ENCODE measurements around the gene GPR142. TPM values are rescaled to one million over a fixed set of nuclear protein-coding genes. Genes with fewer than 3 reads are reported as not detected.

The GPR142 gene
- total RNA-seq, 2 donors from 2014 or later = 0.35 to 0.74 TPM

DNA sequence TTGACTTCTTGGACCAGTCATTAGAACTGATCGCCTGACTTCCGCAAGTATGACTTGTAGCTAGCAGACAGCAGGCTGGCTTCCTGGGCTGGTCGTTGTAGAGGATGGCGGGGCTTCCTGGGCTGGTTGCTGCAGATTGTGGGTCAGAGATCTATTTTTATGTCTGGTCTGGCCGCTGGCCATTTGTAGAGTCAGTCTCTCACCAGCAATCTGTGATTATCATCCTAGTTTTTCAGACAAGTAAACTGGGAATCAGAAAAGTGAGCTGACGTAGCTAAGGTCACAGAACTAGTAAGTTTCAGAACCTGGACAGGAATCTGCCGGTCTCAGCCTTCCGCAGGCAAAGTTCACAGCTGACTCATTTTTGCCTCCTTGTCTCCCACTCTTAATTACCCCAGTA lies 19.1 kb downstream of the GPR142 start:
- no peak for TF ChIP-seq CTCF (IDR thresholded peaks at IDR 0.05)
- H3K9me3 ChIP-seq = no peaks in the 10 kb centered on the region
- no peak for DNase-seq
- H3K4me1 ChIP-seq = peaks cover 11% of the 10 kb centered on the region
- intact Hi-C loops (cut with DNase I) = no loop called here
- H3K27ac ChIP-seq = no peak overlapping the region
- H3K36me3 ChIP-seq = no peaks in the 10 kb centered on the region
- no peak overlapping the region for H3K9ac ChIP-seq (ENCODE audit: low read depth in 2 of 2, low read length in 2 of 2)
- no peak overlapping the region for H3K4me3 ChIP-seq
- H3K27me3 ChIP-seq = no peaks in the 10 kb centered on the region

GRCh38 chr17:74387365-74388218 lies 20.3 kb downstream of the GPR142 start:
- Histone ChIP-seq H3K9me3 (no peaks in the 10 kb centered on the region), H3K27ac (no peak overlapping the region), H3K9ac (ENCODE audit: low read depth in 2 of 2, low read length in 2 of 2) (no peak overlapping the region), H3K4me3 (no peak overlapping the region), H3K4me1 (peaks cover 8% of the 10 kb centered on the region), H3K36me3 (no peaks in the 10 kb centered on the region), H3K27me3 (no peaks in the 10 kb centered on the region)
- peak; percentile 65 for DNase-seq
- intact Hi-C loops (cut with DNase I) = no loop called here
- TF ChIP-seq CTCF (IDR thresholded peaks at IDR 0.05) = no peak

DNA sequence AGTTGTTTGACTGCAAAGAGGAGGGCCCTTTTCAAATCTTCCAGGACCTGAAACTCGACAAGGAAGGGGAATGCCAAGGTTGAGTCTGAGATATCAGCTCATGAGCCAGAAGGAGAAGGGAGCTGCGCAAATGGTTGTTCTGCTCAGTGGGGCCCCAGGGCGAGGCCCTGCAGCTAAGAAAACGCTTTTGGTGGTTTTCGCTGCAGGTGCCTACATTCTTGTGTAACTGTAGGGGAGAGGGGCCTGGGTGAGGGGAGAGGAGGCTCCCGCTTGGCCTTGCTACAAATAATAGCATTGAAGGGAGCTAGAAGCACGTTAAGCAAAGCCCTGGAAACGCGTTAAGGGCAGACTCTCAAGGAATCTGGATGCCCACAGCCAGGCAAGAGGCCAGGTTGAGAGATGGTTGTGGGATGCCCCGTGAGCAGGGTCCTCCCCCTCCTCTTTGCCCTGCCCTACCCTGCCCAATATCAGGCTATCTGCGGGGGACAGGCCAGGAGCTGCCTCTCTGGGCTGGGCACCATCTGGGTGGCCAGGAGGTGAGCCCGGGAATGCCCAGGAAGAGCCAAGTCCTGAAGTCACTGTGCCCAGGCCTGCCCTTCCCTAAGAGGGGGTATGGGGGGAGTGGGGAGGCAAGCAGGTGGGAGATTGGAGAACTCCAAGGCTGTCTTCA lies 21.9 kb downstream of the GPR142 start:
- no peak overlapping the region for H3K9ac ChIP-seq (ENCODE audit: low read depth in 2 of 2, low read length in 2 of 2)
- no peaks in the 10 kb centered on the region for H3K9me3 ChIP-seq
- no peak for TF ChIP-seq CTCF (IDR thresholded peaks at IDR 0.05)
- H3K4me3 ChIP-seq = no peak overlapping the region
- peaks cover 8% of the 10 kb centered on the region for H3K4me1 ChIP-seq
- no peak for DNase-seq
- intact Hi-C loops (cut with DNase I) = no loop called here
- H3K27me3 ChIP-seq = no peaks in the 10 kb centered on the region
- H3K27ac ChIP-seq = no peak overlapping the region
- no peaks in the 10 kb centered on the region for H3K36me3 ChIP-seq

GRCh38 chr17:74389937-74390679 lies 22.8 kb downstream of the GPR142 start:
- Histone ChIP-seq H3K27ac (no peak overlapping the region), H3K36me3 (no peaks in the 10 kb centered on the region), H3K9ac (ENCODE audit: low read depth in 2 of 2, low read length in 2 of 2) (no peak overlapping the region), H3K4me3 (no peak overlapping the region), H3K27me3 (no peaks in the 10 kb centered on the region), H3K9me3 (no peaks in the 10 kb centered on the region), H3K4me1 (peaks cover 8% of the 10 kb centered on the region)
- DNase-seq = no peak
- intact Hi-C loops (cut with DNase I) = no loop called here
- TF ChIP-seq CTCF (IDR thresholded peaks at IDR 0.05) = no peak
